ENCODE measurements around the gene LINC00632. TPM values are rescaled to one million over a fixed set of nuclear protein-coding genes. Genes with fewer than 3 reads are reported as not detected.

The LINC00632 gene
- total RNA-seq, 1 donor from 2014 or later: 0.07 TPM

GRCh38 chrX:140764401-140764919, 54.9 kb downstream of the LINC00632 start:
- Mint-ChIP-seq H3K4me3 (no peak overlapping the region), H3K27me3 (peaks cover 8% of the 10 kb centered on the region), H3K27ac (no peak overlapping the region), H3K36me3 (ENCODE audit: low read depth) (no peaks in the 10 kb centered on the region), H3K4me1 (peaks cover 3% of the 10 kb centered on the region), H3K9me3 (no peaks in the 10 kb centered on the region)
- POLR2A ChIA-PET: no interaction called here
- ATAC-seq (ENCODE audit: low read depth): no peak
- intact Hi-C loops (cut with micrococcal nuclease): no loop called here
- TF ChIP-seq CTCF (IDR thresholded peaks at IDR 0.05): no peak
- CTCF ChIA-PET: interaction anchor here (0.6 kb wide), 1 partner anchor 24 kb away, joined by 3 read pairs; no protein-coding TSS in a partner anchor
- DNase-seq: no peak

GRCh38 chrX:140765043-140765784, 55.7 kb downstream of the LINC00632 start:
- POLR2A ChIA-PET: no interaction called here
- H3K4me3 Mint-ChIP-seq: no peak overlapping the region
- no peak for ATAC-seq (ENCODE audit: low read depth)

GRCh38 chrX:140766024-140766611, 56.6 kb downstream of the LINC00632 start:
- peaks cover 7% of the 10 kb centered on the region for H3K27me3 Mint-ChIP-seq
- DNase-seq: no peak
- ChIA-PET CTCF (interaction anchor here (0.8 to 1.4 kb wide), 5 partner anchors 10 to 516 kb away, joined by 3 to 7 read pairs (median 5); no protein-coding TSS in a partner anchor), POLR2A (no interaction called here)
- no peaks in the 10 kb centered on the region for H3K36me3 Mint-ChIP-seq (ENCODE audit: low read depth)
- no peak overlapping the region for H3K4me3 Mint-ChIP-seq
- no peak for TF ChIP-seq CTCF (IDR thresholded peaks at IDR 0.05)
- no peak overlapping the region for H3K27ac Mint-ChIP-seq
- intact Hi-C loops (cut with micrococcal nuclease): no loop called here
- H3K4me1 Mint-ChIP-seq: peaks cover 3% of the 10 kb centered on the region
- ATAC-seq (ENCODE audit: low read depth): no peak
- H3K9me3 Mint-ChIP-seq: no peaks in the 10 kb centered on the region

More at GRCh38 chrX:140765043-140765784, 55.7 kb downstream of the LINC00632 start:
- H3K4me1 Mint-ChIP-seq: peaks cover 3% of the 10 kb centered on the region
- H3K27ac Mint-ChIP-seq: no peak overlapping the region
- H3K9me3 Mint-ChIP-seq: no peaks in the 10 kb centered on the region
- no peaks in the 10 kb centered on the region for H3K36me3 Mint-ChIP-seq (ENCODE audit: low read depth)
- CTCF ChIA-PET: interaction anchor here (0.6 to 1.4 kb wide), 6 partner anchors 9 to 1968 kb away, joined by 3 to 7 read pairs (median 4); no protein-coding TSS in a partner anchor
- H3K27me3 Mint-ChIP-seq: peaks cover 7% of the 10 kb centered on the region
- no peak for DNase-seq
- TF ChIP-seq CTCF (IDR thresholded peaks at IDR 0.05): no peak
- intact Hi-C loops (cut with micrococcal nuclease): no loop called here

- no peak for DNase-seq
- H3K4me1 Mint-ChIP-seq: peaks cover 3% of the 10 kb centered on the region
- no peak overlapping the region for H3K27ac Mint-ChIP-seq
- peaks cover 5% of the 10 kb centered on the region for H3K27me3 Mint-ChIP-seq
- no peak for ATAC-seq (ENCODE audit: low read depth)
- POLR2A ChIA-PET: no interaction called here
- no peaks in the 10 kb centered on the region for H3K9me3 Mint-ChIP-seq
- no peak overlapping the region for H3K4me3 Mint-ChIP-seq
- H3K36me3 Mint-ChIP-seq (ENCODE audit: low read depth): no peaks in the 10 kb centered on the region
- no peak for TF ChIP-seq CTCF (IDR thresholded peaks at IDR 0.05)
- intact Hi-C loops (cut with micrococcal nuclease): no loop called here
- CTCF ChIA-PET: interaction anchor here (0.9 kb wide), 1 partner anchor 511 kb away, joined by 3 read pairs; no protein-coding TSS in a partner anchor
Measured at GRCh38 chrX:140767646-140768045, 58.1 kb downstream of the LINC00632 start.

GRCh38 chrX:140775211-140775610, 65.7 kb downstream of the LINC00632 start:
- no peaks in the 10 kb centered on the region for H3K9me3 Mint-ChIP-seq
- intact Hi-C loops (cut with micrococcal nuclease): no loop called here
- TF ChIP-seq CTCF (IDR thresholded peaks at IDR 0.05): no peak
- no peaks in the 10 kb centered on the region for H3K36me3 Mint-ChIP-seq (ENCODE audit: low read depth)
- DNase-seq: no peak
- no peak overlapping the region for H3K27ac Mint-ChIP-seq
- CTCF ChIA-PET: no interaction called here
- H3K27me3 Mint-ChIP-seq: no peaks in the 10 kb centered on the region
- no peak for ATAC-seq (ENCODE audit: low read depth)
- POLR2A ChIA-PET: no interaction called here
- no peaks in the 10 kb centered on the region for H3K4me1 Mint-ChIP-seq
- H3K4me3 Mint-ChIP-seq: no peak overlapping the region
